Thyroid gland (tissue), 4 donors: ENCODE data around the gene GIGYF2. TPM values are rescaled to one million over a fixed set of nuclear protein-coding genes. Genes with fewer than 3 reads are reported as not detected.
A peak's percentile ranks its signal among the peaks of the same experiment; 100 is the strongest.

Source experiments
- DNase-seq, 2 donors: peaks; one replicate each; pipeline ENCODE4 v3.0.0-alpha.2; 2019
- H3K27ac ChIP-seq, 3 donors: fragments of 200-600 bp; sonication (generic); 1 replicate in 2 of 3; 2 replicates in 1 of 3; pipeline ENCODE4 v1.5.1; 2016 to 2019; ENCODE audit warnings: mild to moderate bottlenecking in 1 of 3, moderate library complexity in 1 of 3
- H3K27me3 ChIP-seq: fragments of 200-600 bp; sonication (generic); one replicate; pipeline ENCODE4 v1.5.1; 2019
- H3K36me3 ChIP-seq, 2 donors: fragments of 200-600 bp; sonication (generic); one replicate each; pipeline ENCODE4 v1.5.1; 2016 to 2019
- H3K4me1 ChIP-seq, 2 donors: fragments of 200-600 bp; sonication (generic); one replicate each; pipeline ENCODE4 v1.5.1; 2017 to 2019
- H3K4me3 ChIP-seq, 3 donors: fragments of 200-600 bp; sonication (generic); replicated peaks in 1 of 3; 1 replicate in 2 of 3; 2 replicates in 1 of 3; pipeline ENCODE4 v1.5.1; 2016; ENCODE audit warnings: mild to moderate bottlenecking in 1 of 3
- H3K9me3 ChIP-seq: fragments of 200-600 bp; sonication (generic); one replicate; pipeline ENCODE4 v1.5.1; 2017
- POLR2A ChIP-seq, 2 donors: fragments of 450-650 bp; IDR thresholded peaks; one replicate each; pipeline ENCODE4 v1.6.1; 2017; ENCODE audit warnings: antibody characterized with exemption in 2 of 2, mild to moderate bottlenecking in 2 of 2, moderate library complexity in 1 of 2
- WGBS, 2 donors: methylation state at CpG; one replicate each; pipeline ENCODE4 v1.1.5; 2017; 5-methylcytosine and 5-hydroxymethylcytosine counted together
- intact Hi-C: fragments of 100-400 bp; cut with DNase I; formaldehyde crosslinking; loops from one replicate; pipeline ENCODE4 v1.15.1; 2023
- total RNA-seq, 4 donors: library from RNA; depleted of rRNA; stranded (reverse); fragments of >200 nt; gene quantifications; one replicate each; pipeline ENCODE4 v1.2.3, GENCODE V29; 2016
- TF ChIP-seq, protein P1 (sequence below), 6 experiments: fragments of 200-600 bp in 3 of 6; fragments of 450-650 bp in 3 of 6; sonication (generic) in 3 of 6; IDR thresholded peaks; one replicate each; pipeline ENCODE4 v1.5.1; 2016 to 2019; ENCODE audit warnings: antibody characterized with exemption in 6 of 6, mild to moderate bottlenecking in 2 of 6, inconsistent platforms in 1 of 6, moderate library complexity in 1 of 6

Gene GIGYF2
- total RNA-seq, 4 donors from 2014 or later: 88.7 to 138 (median 101) TPM

DNA sequence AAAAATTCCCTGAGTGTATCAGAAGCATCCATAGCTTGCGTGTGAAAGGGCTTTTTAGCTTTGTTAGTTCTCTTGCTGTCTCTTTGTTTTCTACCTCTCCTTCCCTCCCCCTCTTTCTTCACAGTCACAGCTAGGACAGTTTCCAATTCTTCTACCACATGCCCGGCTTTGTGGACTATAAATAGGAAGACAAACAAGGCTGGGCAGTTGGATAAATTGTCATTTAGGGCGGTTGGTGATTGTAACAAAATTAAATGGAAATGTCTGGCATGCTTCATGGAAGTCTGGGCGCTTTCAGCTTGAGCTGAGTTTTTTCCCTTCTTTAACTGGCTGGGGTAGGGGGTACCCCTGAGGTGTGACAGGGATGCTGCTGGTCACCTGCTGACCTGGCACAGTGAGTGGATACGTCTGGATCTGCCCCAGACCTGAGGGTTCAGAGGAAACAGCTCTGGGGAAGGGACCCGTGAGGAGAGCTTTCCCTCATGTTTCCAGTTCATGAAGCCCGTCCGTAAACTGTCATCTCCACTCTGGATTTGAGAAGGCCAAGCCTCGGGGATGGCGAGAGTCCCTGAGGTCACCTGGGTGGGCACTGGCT, 29.0 kb upstream of the GIGYF2 start:
- no peaks in the 10 kb centered on the region for H3K4me1 ChIP-seq

DNA sequence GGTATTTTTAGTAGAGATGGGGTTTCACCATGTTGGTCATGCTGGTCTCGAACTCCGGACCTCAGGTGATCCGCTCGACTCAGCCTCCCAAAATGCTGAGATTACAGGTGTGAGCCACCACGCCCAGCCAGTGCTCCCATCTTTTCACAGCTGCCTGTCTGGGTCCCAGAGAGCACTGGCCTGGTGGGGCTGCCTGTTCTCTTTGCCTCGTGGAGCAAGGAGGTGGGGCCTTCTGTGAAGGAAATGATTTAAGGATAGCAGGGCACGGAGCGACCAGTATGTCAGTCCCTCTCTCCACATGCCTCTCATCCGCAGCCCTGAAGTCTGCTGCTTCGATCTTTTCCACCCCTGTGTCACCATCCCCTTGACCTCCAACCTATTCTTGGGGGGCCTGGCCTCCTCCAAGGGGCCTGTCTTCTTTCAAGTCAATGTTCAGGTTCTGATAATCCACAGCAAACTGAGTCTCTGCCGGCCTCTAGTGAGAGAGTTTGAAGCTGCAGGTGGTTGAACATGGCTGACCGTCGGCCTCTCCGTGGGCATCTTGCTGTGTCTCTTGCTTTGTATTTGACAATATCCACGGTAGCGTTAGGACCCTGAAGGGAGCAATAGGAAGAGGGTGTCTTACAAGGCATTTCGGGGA, 28.2 kb upstream of the GIGYF2 start:
- no peaks in the 10 kb centered on the region for H3K36me3 ChIP-seq
- 61 to 64% methylated on average over 17 of the region's 17 CpGs for WGBS, 2 donors
- H3K27me3 ChIP-seq: no peaks in the 10 kb centered on the region
- H3K4me3 ChIP-seq: no peak overlapping the region
- no peaks in the 10 kb centered on the region for H3K9me3 ChIP-seq
- peak in 1 of 2 donors; percentile 22 for DNase-seq
- H3K4me1 ChIP-seq: no peaks in the 10 kb centered on the region
- intact Hi-C loops: no loop called here
- TF ChIP-seq, protein P1, sequence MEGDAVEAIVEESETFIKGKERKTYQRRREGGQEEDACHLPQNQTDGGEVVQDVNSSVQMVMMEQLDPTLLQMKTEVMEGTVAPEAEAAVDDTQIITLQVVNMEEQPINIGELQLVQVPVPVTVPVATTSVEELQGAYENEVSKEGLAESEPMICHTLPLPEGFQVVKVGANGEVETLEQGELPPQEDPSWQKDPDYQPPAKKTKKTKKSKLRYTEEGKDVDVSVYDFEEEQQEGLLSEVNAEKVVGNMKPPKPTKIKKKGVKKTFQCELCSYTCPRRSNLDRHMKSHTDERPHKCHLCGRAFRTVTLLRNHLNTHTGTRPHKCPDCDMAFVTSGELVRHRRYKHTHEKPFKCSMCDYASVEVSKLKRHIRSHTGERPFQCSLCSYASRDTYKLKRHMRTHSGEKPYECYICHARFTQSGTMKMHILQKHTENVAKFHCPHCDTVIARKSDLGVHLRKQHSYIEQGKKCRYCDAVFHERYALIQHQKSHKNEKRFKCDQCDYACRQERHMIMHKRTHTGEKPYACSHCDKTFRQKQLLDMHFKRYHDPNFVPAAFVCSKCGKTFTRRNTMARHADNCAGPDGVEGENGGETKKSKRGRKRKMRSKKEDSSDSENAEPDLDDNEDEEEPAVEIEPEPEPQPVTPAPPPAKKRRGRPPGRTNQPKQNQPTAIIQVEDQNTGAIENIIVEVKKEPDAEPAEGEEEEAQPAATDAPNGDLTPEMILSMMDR (IDR thresholded peaks at IDR 0.05): peak in 4 of 6 experiments; percentile 8 to 36 (median 26)
- no peak for TF ChIP-seq POLR2A (IDR thresholded peaks at IDR 0.05)
- no peak overlapping the region for H3K27ac ChIP-seq

More for the DNA sequence above, 29.0 kb upstream of the GIGYF2 start:
- TF ChIP-seq POLR2A (IDR thresholded peaks at IDR 0.05): no peak
- TF ChIP-seq, protein P1 (IDR thresholded peaks at IDR 0.05): no peak
- Histone ChIP-seq H3K9me3 (no peaks in the 10 kb centered on the region), H3K27me3 (no peaks in the 10 kb centered on the region), H3K27ac (no peak overlapping the region), H3K36me3 (no peaks in the 10 kb centered on the region), H3K4me3 (no peak overlapping the region)
- intact Hi-C loops: no loop called here
- DNase-seq: no peak
- 85 to 95% methylated on average over 10 of the region's 10 CpGs for WGBS, 2 donors

DNA sequence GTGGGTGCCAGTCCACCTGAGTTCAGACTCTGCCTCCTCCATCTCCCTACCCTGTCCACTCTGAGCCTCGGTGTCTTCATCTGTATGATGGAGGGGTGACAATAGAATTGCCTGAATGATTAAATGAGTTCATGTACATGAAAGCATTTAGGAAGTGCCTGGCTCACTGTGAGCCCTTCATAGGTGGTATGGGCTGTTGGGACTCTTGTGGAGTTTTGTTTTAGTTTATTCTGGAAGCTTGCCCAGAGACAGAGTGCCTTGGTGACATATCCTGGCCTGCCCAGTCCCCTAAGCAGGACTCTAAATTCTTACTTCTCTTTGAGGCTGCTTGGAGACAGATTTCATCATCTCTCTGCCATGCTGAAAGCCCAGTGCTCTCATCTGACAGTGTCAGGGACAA, 24.5 kb upstream of the GIGYF2 start:
- H3K9me3 ChIP-seq: no peaks in the 10 kb centered on the region
- H3K27ac ChIP-seq: no peak overlapping the region
- DNase-seq: no peak
- 42 to 56% methylated on average over 1 of the region's 1 CpG for WGBS, 2 donors
- no peak overlapping the region for H3K4me3 ChIP-seq
- intact Hi-C loops: no loop called here
- no peaks in the 10 kb centered on the region for H3K4me1 ChIP-seq
- TF ChIP-seq POLR2A (IDR thresholded peaks at IDR 0.05): no peak
- TF ChIP-seq, protein P1 (IDR thresholded peaks at IDR 0.05): no peak
- H3K27me3 ChIP-seq: no peaks in the 10 kb centered on the region
- H3K36me3 ChIP-seq: no peaks in the 10 kb centered on the region

DNA sequence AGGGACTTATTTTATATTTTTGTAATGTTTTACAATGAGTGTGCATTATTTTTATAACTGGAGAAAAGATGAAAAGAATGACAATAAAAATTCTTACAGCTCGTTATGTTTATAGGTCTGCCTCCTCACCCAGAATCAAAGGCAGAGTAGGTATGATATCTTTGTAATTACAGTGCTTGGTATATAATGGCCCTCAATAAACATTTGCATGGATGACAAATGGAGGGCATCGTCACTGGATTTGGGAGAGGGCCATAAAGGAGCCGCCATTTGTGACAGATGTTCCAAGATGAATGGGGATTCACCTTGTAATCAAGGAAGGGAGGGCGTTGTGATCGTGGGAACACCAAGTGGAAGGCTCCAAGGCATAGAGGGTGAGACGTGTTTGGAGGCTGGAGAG, 22.6 kb upstream of the GIGYF2 start:
- no peaks in the 10 kb centered on the region for H3K9me3 ChIP-seq
- DNase-seq: no peak
- H3K27ac ChIP-seq: no peak overlapping the region
- H3K4me3 ChIP-seq: no peak overlapping the region
- intact Hi-C loops: no loop called here
- no peaks in the 10 kb centered on the region for H3K27me3 ChIP-seq
- H3K4me1 ChIP-seq: no peaks in the 10 kb centered on the region
- no peak for TF ChIP-seq POLR2A (IDR thresholded peaks at IDR 0.05)
- TF ChIP-seq, protein P1 (IDR thresholded peaks at IDR 0.05): no peak
- H3K36me3 ChIP-seq: no peaks in the 10 kb centered on the region
- 92 to 94% methylated on average over 6 of the region's 6 CpGs for WGBS, 2 donors

DNA sequence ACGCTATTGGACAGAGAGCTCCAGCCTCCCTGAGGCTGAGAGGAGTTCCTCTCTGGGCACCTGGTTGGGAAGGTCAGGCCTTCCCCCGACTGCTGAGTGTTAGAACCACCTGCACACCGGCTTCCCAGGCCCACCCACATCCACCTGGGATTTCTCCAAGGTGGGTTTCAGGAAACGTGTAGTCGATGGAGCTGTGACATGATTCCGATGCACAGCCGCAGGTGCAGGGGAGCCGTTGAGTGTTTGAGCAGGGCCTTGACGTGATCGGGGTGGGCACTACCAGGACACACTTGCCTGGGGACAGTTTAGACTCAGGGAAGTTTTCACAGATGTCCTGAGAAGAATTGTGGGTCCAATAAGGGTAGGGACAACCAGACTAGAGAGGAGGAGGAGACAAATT, 21.8 kb upstream of the GIGYF2 start:
- Histone ChIP-seq H3K4me3 (no peak overlapping the region), H3K27me3 (no peaks in the 10 kb centered on the region), H3K9me3 (no peaks in the 10 kb centered on the region), H3K4me1 (no peaks in the 10 kb centered on the region), H3K36me3 (no peaks in the 10 kb centered on the region), H3K27ac (no peak overlapping the region)
- TF ChIP-seq, protein P1 (IDR thresholded peaks at IDR 0.05): no peak
- no peak for TF ChIP-seq POLR2A (IDR thresholded peaks at IDR 0.05)
- no peak for DNase-seq
- intact Hi-C loops: no loop called here
- WGBS, 2 donors: 92 to 96% methylated on average over 10 of the region's 10 CpGs
